Measurements from ENCODE around the gene PRKG1.

DNA sequence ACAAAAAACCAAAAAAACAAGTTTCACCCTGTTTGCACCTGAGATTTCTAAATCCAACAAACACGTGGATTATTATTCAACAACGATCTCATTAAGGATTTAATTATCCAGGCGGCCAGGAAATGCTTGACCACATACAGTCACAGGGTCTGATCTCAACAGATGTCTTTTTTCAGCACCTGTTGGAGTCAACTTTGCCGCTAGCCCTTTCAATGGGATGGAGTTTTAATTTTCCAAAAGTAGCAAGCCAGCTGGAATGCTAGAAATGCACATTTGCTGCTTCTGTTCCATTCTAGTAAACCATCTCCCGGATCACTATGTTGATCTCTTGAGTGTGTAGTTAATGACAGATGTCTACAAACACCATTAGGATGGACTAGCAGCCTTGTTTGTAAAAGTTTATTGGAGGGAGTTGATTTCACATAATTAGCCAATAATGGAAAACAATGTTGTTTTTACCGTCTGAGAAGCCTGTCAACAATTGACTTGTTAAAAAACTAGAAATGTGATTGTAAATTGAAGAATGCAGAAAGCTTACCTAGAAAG, 1175.6 kb downstream of the PRKG1 start:
- TF ChIP-seq CTCF (IDR thresholded peaks at IDR 0.05; ENCODE audit: insufficient read depth, low read length, poor library complexity, severe bottlenecking) (no peak), EZH2phosphoT487 (conservative IDR thresholded peaks at IDR 0.05; ENCODE audit: low read length) (no peak)
